ENCODE data around the gene LRRN2. TPM values are rescaled to one million over a fixed set of nuclear protein-coding genes. Genes with fewer than 3 reads are reported as not detected.

LRRN2 gene
- total and polyA plus RNA-seq, 5 experiments from 2014 or later, result 0.03 TPM; not detected in 4

Other genes with a start within 250 kb of the LRRN2 start
- 10 to 100 TPM; 39.5 to 40.1 TPM for gene PIK3C2B, start 190.9 kb downstream of the LRRN2 start, total RNA-seq
- gene PIK3C2B, start 190.9 kb downstream of the LRRN2 start, polyA plus RNA-seq, result 1 to 10 TPM; 1.3 to 2.6 (median 1.8) TPM
- 100 to 1,000 TPM; 243 to 272 TPM for gene MDM4, start 169.3 kb downstream of the LRRN2 start, total RNA-seq
- gene MDM4, start 169.3 kb downstream of the LRRN2 start, polyA plus RNA-seq, result 10 to 100 TPM; 10.0 to 23.1 (median 10.7) TPM
- not detected for gene NFASC, start 185.1 kb upstream of the LRRN2 start, total RNA-seq
- gene NFASC, start 185.1 kb upstream of the LRRN2 start, polyA plus RNA-seq, result not detected